ENCODE results near the gene TSHZ1. TPM values are rescaled to one million over a fixed set of nuclear protein-coding genes. Genes with fewer than 3 reads are reported as not detected.

Gene TSHZ1
- total RNA-seq, 4 donors from 2014 or later = 22.3 to 41.7 (median 33.8) TPM

GRCh38 chr18:75200605-75201280 is 9.9 kb upstream of the TSHZ1 start:
- Histone ChIP-seq H3K27me3 (no peaks in the 10 kb centered on the region), H3K4me1 (peaks cover 4 to 91% (median 14%) of the 10 kb centered on the region in 3 donors), H3K27ac (peak overlapping the region in 2 of 4 donors; percentile 96 to 98), H3K36me3 (peaks cover 0 to 26% of the 10 kb centered on the region in 2 donors), H3K4me3 (no peak overlapping the region), H3K9me3 (no peaks in the 10 kb centered on the region)
- ATAC-seq = no peak
- TF ChIP-seq CTCF (IDR thresholded peaks at IDR 0.05) (no peak), POLR2A (IDR thresholded peaks at IDR 0.05) (no peak)
- WGBS, 2 donors (ENCODE audit: low coverage in 1 of 2) = 79 to 88% methylated on average over 6 to 7 of the region's 7 CpGs

GRCh38 chr18:75201282-75202270 is 9.0 kb upstream of the TSHZ1 start:
- H3K4me1 ChIP-seq = peaks cover 4 to 98% (median 14%) of the 10 kb centered on the region in 3 donors
- peak overlapping the region in 3 of 4 donors; percentile 64 to 98 (median 96) for H3K27ac ChIP-seq
- H3K4me3 ChIP-seq = no peak overlapping the region
- no peaks in the 10 kb centered on the region for H3K27me3 ChIP-seq
- 93 to 100% methylated on average over 2 to 9 of the region's 18 CpGs for WGBS, 2 donors (ENCODE audit: low coverage in 1 of 2)
- H3K9me3 ChIP-seq = no peaks in the 10 kb centered on the region
- no peak for ATAC-seq
- no peak for TF ChIP-seq POLR2A (IDR thresholded peaks at IDR 0.05)
- no peak for TF ChIP-seq POLR2AphosphoS5 (IDR thresholded peaks at IDR 0.05)
- TF ChIP-seq EP300 (IDR thresholded peaks at IDR 0.05) = no peak
- no peak for TF ChIP-seq CTCF (IDR thresholded peaks at IDR 0.05)
- peaks cover 0 to 26% of the 10 kb centered on the region in 2 donors for H3K36me3 ChIP-seq

- Histone ChIP-seq H3K27me3 (no peaks in the 10 kb centered on the region), H3K9me3 (no peaks in the 10 kb centered on the region), H3K36me3 (peaks cover 0 to 26% of the 10 kb centered on the region in 2 donors), H3K27ac (peak overlapping the region; percentile 16 to 98 (median 84)), H3K4me1 (peaks cover 3 to 95% (median 17%) of the 10 kb centered on the region in 3 donors), H3K4me3 (peak overlapping the region in 1 of 2 donors; percentile 77)
- no peak for TF ChIP-seq CTCF (IDR thresholded peaks at IDR 0.05)
- peak; percentile 11 for TF ChIP-seq POLR2AphosphoS5 (IDR thresholded peaks at IDR 0.05)
- TF ChIP-seq POLR2A (IDR thresholded peaks at IDR 0.05) = no peak
- TF ChIP-seq EP300 (IDR thresholded peaks at IDR 0.05) = no peak
- WGBS, 2 donors (ENCODE audit: low coverage in 1 of 2) = 23 to 47% methylated on average over 6 of the region's 6 CpGs
- no peak for ATAC-seq
Observed at GRCh38 chr18:75202696-75203365, 7.8 kb upstream of the TSHZ1 start.

- 23 to 25% methylated on average over 11 to 12 of the region's 24 CpGs for WGBS, 2 donors (ENCODE audit: low coverage in 1 of 2)
- peaks cover 0 to 26% of the 10 kb centered on the region in 2 donors for H3K36me3 ChIP-seq
- TF ChIP-seq POLR2AphosphoS5 (IDR thresholded peaks at IDR 0.05) (no peak), EP300 (IDR thresholded peaks at IDR 0.05) (no peak), POLR2A (IDR thresholded peaks at IDR 0.05) (no peak), CTCF (IDR thresholded peaks at IDR 0.05) (no peak)
- peak overlapping the region; percentile 16 to 98 (median 84) for H3K27ac ChIP-seq
- peaks cover 0 to 87% (median 15%) of the 10 kb centered on the region in 3 donors for H3K4me1 ChIP-seq
- H3K27me3 ChIP-seq = no peaks in the 10 kb centered on the region
- no peaks in the 10 kb centered on the region for H3K9me3 ChIP-seq
- ATAC-seq = no peak
- peak overlapping the region; percentile 44 to 77 for H3K4me3 ChIP-seq
Observed at GRCh38 chr18:75203416-75204268, 7.0 kb upstream of the TSHZ1 start.

Measured in gastroesophageal sphincter (tissue), 4 donors.